DMS53 (cell line): ENCODE data around the gene DUS3L.
"Not testable (repeated sequence)": the region's sequence is repeated elsewhere in the genome, so short reads cannot be mapped to it uniquely, and the experiment has no call there.

ENCODE experiments used
- DNase-seq: peaks from one replicate; lab custom pipeline; 2025; lab: John Stamatoyannopoulos, UW

The DUS3L gene

DNA sequence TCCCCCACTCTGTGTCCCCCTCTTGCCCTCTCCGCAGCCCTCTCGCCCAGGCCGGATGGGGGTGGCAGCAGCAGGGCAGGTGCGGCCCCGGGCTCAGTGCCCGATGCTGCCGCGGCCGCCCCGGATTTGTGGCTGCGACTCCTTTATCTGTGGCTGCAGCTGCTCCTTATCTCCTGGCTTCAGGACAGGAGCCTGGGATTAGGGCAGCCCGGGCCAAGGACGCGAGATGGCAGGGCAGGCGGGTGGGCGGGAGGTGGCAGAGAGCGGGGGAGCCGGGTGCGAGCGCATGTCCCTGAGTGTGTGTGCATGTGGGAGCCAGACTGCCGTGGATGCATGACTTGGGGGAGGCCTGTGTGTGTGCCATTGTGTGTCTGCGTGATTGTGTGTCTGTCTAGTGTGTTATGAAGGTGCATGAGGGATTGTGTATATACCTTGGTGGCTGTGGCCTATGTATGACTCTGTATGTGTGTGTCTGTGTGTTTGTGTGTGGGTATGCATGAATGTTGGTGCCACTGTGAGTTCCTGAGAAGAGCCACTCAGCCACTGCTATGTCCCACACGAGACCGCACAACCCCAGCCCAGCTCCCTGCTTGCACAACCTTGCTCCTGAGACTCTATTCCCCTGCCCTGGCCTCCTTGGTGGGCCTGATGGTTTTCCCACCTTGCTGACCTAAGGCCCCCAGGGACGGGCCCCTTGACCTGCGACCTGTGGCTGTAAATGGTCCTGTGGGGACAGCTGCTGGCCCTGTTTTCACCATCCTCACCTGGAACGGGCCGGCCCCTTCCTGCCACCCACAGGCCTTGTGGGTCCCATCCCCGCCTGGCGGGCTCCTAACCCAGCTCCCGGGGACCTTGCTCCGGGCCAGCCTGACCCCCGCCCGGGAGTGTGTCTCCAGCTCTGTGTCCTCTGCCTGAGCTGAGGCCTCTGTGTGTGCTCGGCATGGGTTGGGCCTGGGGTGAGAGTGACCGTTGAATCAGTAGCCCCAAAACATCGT is 8.6 kb upstream of the DUS3L start:
- DNase-seq = no peak

DNA sequence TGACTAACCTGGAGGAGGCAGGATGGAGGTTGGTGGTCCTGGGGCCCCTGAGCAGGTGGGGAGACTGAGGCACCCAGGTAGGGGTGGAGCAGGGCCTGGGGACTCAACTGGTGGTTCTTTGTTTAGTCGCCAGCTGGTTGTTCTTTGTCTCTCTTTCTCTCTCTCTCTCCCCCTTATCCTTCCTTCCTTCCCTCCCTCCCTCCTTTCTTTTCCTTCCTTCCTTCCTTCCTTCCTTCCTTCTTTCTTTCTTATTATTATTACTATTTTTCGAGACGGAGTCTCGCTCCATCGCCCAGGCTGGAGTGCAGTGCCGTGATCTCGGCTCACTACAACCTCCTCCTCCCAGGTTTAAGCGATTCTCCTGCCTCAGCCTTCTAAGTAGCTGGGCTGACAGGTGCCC is 7.3 kb upstream of the DUS3L start:
- DNase-seq = no peak

DNA sequence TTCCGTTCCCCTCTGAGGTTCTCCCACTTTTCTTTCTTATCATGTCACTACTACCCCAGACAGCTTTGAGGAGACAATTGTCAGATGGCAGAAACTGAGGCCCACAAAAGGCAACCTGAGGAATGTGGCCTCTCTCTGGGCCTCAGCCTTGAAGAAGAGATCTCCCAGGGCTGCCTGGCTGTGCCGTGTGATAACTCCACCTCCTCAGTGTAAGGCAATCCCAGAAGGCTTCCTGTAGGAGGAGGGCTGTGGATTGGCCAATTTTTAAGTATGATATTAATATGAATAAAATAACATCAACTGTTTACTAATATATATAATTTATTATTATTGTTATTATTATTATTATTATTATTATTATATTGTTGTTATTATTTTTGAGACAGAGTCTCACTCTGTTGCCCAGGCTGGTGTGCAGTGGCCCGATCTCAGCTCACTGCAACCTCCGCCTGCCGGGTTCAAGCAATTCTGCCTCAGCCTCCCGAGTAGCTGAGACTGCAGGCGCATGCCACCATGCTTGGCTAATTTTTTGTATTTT is 4.5 kb upstream of the DUS3L start:
- no peak for DNase-seq

DNA sequence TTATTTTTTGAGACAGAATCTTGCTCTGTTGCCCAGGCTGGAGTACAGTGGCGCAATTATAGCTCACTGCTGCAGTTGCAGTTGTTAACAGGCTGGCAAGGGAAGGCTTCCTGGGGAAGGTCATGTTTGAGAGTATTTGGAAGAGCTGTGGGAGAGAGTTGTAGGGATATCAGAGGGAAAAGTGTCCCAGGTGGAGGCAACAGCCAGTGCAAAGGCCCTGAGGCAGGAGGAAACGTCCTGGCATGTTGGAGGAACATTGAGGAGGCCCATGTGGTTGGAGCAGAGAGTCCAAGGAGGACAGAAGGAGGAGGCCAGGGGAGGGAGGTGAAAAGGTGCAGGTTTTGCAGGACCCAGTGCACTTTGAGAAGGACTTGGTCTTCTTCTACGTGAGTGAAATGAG is 2.2 kb upstream of the DUS3L start:
- no peak for DNase-seq

DNA sequence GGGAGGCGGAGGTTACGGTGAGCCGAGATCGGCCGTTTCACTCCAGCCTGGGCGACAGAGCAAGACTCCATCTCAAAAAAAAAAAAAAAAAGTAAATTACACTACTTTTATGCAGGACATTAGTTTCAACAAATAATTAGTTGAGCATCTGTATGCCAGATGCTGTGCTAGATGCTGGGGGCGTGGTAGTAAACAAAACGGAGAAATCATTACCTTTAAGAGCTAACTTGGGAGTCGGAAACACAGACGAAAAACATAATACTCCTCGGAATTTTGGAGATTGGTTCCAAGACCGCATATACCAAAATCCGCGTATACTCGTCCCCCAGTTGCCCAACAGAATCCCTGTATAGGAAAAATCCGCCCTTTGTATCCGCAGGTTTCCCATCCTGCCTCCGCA is 1.3 kb upstream of the DUS3L start:
- DNase-seq = no peak

DNA sequence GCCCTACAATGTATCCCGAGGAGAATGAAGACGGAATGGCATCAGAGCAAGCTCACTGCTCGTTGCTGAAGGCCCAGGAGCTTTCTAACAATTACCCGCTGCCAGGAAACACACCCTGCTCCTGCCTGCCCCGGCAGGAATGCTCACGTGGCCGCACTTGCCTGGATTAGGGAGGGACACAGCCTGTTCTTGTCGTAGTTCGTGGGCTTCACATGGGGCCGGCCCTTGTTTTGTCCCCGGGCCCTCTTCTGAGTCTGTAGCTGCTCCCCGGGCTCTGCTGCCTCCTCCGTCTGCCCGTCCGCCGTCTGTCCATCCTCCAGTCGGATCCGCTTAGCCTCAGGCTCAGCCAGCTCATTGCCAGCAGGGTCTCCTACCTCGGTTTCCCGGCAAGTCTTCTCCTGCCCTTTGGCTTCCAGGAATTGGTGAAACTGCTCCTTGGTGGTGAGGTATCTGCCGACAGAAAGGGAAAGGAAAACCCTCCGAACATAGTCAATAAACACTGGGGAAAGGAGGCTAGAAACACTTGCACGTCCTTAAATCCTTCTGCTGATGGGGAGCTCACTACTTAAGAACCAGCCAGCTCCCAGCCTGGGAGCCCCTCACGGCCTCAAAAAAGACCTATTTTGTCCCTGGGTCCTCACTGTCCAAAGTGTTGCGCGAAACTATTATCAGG is 941 bp downstream of the DUS3L start:
- no peak for DNase-seq

DNA sequence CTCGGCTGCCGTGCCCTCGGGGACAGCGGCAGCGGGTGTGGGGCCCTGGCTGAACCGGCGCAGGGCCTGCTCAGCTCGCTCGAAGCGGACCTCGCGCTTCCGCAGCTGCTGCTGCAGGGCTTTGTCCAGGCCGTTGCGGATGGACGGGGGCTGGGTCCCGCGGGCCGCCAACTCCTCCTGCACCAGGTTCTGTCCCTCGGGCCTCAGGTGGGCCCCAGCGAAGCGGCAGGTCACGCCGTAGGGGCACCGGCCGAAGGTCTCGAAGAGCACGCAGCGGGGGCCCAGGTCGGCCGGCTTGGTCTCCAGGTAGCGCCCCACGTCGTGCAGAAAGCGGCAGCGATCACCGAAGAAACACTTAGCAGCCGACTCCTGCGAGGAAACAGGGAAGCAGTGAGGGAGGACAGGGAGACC is 1.6 kb downstream of the DUS3L start:
- no peak for DNase-seq

DNA sequence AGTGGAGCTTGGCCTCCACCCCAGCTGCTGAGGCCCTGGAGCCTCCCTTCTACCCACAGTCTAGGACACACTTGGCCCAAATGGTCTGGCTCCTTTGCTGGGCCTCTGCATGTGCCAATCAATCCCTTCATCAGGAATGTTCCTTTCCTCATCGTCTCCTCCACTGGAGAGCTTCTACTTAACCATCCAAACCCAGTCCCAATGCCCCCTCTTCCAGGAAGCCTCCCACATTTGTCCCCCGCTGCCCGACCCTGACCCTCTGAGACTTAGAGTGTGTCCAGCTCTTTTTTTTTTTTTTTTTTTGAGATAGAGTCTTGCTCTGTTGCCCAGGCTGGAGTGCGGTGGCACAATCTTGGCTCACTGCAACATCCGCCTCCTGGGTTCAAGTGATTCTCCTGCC is 2.5 kb downstream of the DUS3L start:
- no peak for DNase-seq

DNA sequence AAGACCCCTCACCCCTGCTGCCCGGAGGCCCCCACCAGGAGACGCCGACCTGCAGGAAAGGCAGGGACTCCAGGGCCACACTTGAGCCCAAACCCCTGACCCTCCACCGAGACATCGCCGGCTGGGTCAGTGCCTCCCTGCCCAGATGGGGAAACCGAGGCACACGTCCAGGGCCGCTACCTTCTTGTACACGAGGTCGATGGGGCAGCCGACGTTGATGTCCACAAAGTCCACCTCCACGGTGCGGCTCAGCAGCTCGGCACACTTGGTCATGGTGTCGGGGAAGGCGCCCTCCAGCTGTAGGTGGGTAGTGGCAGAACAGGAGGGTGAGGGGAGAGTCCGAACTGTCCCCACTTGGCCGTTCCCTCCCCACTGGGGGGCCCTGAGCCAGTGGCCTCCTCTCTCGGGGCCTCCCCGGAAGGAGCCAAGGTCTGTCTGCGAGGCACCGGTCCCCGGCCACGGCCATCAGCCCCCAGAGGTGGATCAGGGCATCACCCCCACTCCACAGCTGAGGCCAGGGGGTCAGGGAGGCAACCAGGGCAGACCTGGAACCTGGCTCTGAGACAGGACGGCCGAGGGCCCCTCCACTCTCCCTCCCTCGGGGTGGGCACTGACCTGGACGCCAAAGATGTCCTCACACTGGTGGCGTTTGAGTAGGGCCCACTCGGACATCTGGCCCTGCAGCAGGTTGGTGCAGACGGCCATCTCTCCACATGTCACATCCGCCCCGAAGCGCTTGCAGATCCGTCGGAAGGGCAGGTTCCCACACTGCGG is 3.4 kb downstream of the DUS3L start:
- no peak for DNase-seq

DNA sequence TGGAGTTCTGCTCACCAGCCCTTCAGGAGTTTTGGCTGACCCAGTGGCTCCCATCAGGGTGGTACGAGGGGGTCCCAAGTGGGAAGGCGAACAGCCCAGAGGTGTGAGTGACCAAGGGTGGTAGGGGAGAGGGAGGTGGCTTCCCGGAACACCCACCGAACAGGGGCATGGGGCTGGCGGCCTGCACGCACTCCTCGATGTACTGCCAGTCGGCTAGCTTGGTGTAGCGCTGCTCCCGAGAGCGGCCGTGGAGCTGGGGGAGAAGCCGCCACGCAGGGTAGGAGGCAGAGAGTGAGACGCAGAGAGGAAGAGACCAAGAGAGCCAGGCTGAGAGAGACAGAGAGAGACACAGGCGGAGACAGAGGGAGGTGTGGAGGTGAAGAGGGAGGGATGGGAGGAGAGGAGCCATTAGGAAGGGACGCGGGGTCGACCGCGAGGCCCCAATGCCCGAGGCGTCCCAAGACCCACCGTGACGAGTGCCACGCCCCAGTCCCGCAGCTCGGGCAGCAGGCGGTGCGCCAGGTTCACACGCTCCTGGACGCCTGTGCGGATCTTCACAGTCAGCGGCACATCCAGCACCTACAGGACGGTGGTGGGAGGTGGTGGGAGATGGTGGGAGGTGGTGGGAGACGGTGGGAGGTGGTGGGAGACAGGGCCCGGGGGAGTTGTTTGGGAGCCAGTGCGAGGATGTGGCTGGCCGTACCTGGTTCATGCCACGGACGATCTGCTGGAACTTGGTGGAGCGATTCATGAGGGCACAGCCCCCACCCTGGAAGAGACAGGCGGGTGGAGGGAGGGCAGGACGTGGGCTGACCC is 4.2 kb downstream of the DUS3L start:
- no peak for DNase-seq

DNA sequence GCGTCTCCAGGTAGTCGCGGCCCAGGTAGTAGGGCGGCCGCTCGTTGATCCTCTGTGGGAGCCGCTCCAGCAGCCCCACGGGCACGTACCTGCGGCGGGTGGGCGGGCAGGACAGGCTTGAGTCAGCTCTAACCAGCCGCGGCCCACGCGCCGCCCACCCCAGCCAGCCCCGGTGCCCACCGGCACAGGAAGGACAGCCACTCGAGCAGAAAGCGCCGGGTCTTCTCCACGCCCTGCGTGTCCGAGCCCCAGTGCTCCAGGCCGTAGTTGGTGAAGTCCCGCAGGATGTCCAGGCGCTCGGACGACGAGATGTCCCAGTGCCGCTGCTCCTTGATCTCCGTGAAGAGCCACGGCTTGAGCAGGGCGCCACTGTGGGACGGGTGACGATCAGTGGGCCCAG is 5.5 kb downstream of the DUS3L start:
- no peak for DNase-seq

DNA sequence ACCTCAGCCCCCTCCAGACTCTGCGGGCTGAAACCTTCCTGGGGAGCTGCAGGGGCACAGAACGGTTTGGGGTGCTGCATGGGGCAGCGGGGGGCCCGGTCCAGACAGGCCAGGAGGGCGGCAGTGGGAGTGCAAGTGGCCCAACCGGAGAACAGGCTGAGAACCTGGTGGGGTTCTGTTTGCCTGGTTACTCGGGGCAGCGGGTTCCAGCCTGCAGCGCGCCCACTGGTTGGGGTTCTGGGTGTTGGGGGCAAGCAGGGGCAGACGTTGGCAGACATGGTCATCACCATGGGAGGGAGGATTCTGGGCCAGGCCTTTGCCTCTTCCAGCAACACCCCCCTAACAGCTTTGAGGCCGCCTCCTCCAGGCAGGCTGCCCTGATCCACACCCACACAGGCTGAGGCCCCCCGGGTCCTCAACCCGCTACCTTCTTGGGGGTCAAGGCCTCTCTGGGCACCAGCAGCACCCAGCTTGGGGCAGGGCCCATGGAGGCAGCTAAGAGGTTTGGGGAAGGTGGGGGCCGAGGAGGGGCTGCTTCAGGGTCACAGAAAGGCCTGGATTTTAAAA is 6.3 kb downstream of the DUS3L start, which contains the start of gene PRR22:
Gene PRR22 (minus strand): TSS at position 166 of the 567 bp plus-strand sequence. CDS start 86 bp downstream, at position 80.
- DNase-seq = no peak

DNA sequence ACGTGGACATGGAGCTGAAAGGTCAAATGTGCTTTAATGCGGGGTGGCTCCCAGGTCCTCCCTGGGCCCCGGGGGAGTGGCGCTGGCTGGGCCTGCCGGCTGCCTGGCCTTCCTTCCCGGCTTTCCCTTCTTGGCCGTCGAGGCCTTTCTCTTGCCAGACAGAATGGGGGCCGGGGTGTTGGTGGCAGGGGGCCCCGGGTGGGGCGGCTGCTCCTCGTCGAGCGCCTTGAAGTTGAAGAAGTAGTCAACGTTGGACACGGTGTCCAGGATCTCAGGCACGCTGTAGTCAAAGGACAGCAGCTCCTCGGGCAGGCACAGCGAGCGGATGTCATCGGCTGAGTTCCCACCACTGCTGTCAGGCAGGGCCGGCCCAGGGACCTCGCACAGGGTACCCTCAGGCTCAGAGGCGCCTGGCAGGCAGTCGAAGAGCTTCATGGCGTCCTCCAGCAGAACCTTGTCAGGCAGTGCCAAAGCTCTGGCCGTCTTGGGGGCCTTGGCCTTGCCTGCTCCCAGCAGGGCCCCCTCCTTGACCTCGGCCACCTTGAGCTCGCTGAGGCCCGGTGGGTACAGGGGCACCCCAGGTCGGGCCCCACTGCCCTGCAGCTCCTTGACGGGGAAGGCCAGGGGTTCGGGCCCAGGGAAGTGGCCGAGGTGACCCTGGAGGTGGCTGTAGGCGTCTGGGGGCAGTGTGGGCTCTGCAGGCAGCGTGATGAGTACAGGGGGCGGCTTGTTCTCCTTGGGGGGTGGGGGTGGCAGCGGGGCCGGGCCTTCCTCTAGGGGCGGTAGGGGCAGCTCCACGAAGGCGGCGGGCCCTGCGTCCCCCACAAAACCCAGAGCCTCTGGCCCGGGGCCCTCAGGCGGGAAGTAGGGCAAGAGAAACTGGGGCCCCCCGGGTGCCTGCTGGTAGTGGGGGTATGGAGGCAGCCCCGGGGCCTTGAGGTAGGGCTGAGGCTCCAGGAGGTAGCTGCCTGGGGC is 7.7 kb downstream of the DUS3L start:
- no peak for DNase-seq

DNA sequence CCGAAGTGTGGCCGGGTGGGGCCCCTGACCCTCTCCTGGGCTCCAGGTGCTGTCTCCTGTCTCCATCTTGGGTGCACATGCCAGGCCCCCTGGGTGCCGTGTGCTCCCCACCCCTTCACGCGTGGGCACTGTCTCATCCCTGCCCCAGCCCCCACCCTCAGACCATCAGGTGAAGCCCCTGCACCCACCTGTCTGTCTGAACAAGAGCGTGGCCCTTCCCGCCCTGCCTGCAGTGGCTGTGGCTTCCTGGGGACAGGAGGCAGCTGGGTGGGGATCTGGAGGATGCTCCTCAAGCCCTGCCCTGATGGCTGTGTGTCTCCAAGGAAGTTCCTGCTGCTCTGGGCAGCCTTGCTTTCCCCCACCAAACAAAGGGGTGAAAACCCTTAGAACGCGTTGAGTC is 8.6 kb downstream of the DUS3L start:
- no peak for DNase-seq

DNA sequence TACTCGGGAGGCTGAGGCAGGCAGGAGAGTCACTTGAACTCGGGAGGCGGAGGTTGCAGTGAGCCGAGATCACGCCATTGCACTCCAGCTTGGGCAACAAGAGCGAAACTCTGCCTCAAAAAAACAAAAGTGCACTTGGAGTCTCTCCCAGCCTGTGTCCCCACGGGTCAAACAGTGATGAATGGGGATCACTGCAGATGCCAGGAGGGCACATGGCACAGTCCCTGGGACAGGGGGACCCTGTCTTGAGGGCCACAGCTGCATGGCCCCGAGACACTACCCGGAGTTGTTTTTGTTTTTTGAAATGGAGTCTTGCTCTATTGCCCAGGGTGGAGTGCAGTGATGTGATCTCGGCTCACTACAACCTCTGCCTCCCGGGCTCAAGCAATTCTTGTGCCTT is 10.0 kb downstream of the DUS3L start:
- not testable (repeated sequence) for DNase-seq

DNA sequence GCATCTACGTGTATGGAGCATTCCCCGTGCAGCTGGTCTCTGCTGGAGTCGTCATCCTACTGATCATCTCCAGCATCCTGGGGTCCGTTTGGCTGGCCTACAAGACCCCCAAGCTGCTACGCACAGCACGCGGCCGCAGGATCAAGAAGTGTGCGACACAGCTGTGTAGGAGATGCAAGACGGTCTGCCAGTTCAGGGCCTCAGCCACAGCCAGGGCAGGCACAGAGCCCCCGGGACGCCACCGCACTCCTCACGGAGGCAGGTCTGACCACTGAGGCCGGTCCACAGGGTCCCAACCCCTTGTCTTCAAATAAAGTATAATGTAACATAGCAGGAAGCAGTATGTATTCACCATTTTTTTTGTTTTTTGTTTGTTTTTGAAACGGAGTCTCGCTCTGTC is 12.6 kb downstream of the DUS3L start:
- no peak for DNase-seq

DNA sequence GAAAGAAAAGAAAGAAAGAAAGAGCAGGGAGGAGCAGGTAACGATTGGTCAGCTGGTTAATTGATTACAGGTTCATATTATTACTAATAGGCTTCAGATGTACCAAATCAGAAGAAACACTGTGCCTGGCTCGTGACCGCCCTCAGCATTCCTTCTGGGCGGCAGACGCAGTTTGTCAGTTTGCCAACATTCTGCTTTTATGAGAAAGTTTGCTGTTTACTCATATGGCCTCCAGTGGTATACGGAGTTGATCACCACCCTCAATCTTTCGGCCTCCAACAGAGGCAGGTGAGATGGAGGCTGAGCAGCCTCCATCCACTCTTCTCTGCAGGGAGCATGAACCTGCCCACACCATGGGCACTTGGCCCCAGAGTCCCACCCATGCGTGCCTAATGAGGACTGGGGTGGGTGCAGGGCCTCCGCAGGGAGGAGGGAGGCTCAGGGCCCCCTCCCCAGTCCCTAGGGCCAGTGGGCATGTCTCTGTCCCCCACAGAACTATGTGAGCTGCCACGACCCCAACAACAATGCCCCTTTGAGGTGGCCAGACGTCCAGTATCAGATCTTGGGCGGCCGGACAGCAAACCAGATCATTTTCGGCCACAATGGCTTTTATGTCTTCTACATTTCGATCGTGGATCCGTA is 15.2 kb downstream of the DUS3L start:
- DNase-seq = no peak

DNA sequence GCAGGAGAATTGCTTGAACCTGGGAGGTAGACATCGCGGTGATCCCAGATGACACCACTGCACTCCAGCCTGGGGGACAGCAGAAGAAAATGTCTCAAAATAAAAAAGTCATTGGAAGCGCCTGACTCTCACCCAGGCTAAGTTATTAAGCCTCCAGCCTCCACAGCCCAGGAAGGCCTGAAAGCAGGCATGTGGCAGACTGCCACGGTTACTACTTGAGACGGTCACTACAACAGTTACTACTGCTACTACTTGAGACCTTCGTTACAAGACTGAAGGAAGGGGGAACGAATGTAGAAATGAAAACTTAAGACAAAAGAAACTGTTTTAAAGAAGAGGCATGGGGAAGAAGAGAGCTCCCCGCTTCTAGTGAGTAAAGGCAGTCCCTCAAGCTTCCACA is 16.0 kb downstream of the DUS3L start:
- no peak for DNase-seq

DNA sequence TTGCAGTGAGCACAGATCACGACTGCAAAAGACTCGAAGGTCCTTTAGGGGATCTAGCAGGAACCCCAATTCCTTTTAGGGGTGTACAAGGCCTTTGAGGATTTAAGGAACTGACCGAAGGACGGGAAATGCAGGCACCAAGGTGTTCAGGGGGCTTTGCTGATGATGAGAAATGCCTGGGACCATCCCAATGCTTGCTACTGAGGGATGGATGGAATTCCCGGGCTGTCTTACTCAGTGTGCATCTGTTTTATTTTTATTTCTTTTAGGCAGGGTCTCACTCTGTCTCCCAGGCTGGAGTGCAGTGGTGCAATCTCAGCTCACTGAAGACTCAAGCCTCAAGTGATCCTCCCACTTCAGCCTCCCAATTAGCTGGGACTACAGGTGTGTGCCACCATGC is 17.7 kb downstream of the DUS3L start:
- DNase-seq = no peak
